GM12892 (cell line): ENCODE measurements around the gene DDX3X.

Experiments used
- POLR2A ChIP-seq: IDR thresholded peaks from 2 replicates; pipeline ENCODE4 v1.6.1; 2011; ENCODE audit warnings: low read depth, low read length, control low read depth
- POLR2AphosphoS5 ChIP-seq: IDR thresholded peaks from 2 replicates; pipeline ENCODE4 v1.6.1; 2011; ENCODE audit warnings: low read depth, low read length, control low read depth
- TAF1 ChIP-seq: IDR thresholded peaks from 2 replicates; pipeline ENCODE4 v1.6.1; 2011; ENCODE audit warnings: low read depth, mild to moderate bottlenecking, control low read depth, low read length, borderline replicate concordance

GRCh38 chrX:41382714-41383645 lies 49.0 kb downstream of the DDX3X start:
- TF ChIP-seq POLR2A, result no peak
- no peak for TF ChIP-seq POLR2AphosphoS5
- TF ChIP-seq TAF1, result no peak
